ENCODE results near the gene TMOD2.

TMOD2 gene

DNA sequence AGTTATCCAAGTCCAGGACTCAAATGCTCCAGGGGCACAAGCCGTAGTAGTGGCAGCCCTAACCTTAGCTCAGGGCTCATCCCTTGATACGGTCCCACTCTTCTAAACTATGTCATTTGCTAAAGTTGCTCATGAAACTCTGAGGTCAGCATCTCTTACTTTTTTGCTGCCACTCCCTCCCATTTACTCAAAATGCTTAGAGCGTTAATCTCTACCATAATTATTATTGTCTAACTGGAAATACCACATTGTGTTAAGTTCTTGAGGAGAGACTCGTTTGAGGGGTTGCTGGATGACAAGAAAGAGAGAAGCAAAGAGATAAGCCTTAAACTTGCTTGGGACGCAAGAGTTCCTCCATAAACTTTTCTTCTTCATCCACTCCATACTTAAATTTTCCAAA, 51.2 kb downstream of the TMOD2 start:
- H3K4me3 Mint-ChIP-seq = no peak overlapping the region
- H3K27ac Mint-ChIP-seq = no peak overlapping the region
- no peaks in the 10 kb centered on the region for H3K27me3 Mint-ChIP-seq (ENCODE audit: low read depth)
- H3K9me3 Mint-ChIP-seq = no peaks in the 10 kb centered on the region
- peaks cover 14% of the 10 kb centered on the region for H3K36me3 Mint-ChIP-seq (ENCODE audit: low read depth)
- H3K4me1 Mint-ChIP-seq (ENCODE audit: low read depth) = peaks cover 14% of the 10 kb centered on the region

DNA sequence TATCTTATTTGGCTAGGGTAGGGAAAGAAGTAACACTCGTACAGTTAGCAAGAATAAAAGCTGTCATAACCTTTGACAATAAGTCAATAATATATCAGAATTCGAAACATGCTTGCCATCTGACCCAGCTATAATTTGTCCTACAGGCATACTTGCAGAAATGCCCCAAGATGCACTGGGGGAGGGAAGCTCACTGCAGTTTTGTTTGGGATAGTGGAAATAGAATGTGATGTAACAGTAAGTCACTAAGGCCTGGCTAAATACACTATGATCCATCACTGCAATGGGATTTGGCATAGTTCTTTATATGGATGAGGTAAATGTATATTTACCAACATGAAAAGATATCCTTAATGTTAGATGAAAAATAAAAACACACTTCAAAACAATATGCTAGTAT, 52.6 kb downstream of the TMOD2 start:
- Mint-ChIP-seq H3K9me3 (no peaks in the 10 kb centered on the region), H3K36me3 (ENCODE audit: low read depth) (peaks cover 9% of the 10 kb centered on the region), H3K27me3 (ENCODE audit: low read depth) (no peaks in the 10 kb centered on the region), H3K4me1 (ENCODE audit: low read depth) (peaks cover 4% of the 10 kb centered on the region), H3K4me3 (no peak overlapping the region), H3K27ac (no peak overlapping the region)

DNA sequence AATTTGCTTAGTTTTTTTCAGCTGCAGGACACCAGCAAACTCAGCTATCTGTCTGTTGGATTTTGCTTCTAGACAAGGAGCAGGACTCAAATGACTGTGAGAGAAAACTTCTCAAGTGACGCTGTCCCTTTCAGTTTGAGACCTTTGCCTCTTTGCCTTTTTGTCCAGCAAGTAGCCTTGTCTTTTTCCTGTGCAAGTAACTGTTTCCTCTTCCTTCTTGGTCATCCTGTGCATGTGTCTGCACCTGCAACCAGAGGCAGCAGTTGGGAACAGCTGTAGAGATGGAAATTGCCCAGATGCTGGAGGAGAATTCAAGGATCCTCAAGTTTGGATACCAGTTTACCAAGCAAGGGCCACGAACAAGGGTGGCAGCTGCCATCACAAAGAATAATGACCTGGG, 54.7 kb downstream of the TMOD2 start:
- Mint-ChIP-seq H3K27me3 (ENCODE audit: low read depth) (no peaks in the 10 kb centered on the region), H3K4me1 (ENCODE audit: low read depth) (peaks cover 3% of the 10 kb centered on the region), H3K36me3 (ENCODE audit: low read depth) (peaks cover 8% of the 10 kb centered on the region), H3K4me3 (no peak overlapping the region), H3K9me3 (no peaks in the 10 kb centered on the region), H3K27ac (no peak overlapping the region)

DNA sequence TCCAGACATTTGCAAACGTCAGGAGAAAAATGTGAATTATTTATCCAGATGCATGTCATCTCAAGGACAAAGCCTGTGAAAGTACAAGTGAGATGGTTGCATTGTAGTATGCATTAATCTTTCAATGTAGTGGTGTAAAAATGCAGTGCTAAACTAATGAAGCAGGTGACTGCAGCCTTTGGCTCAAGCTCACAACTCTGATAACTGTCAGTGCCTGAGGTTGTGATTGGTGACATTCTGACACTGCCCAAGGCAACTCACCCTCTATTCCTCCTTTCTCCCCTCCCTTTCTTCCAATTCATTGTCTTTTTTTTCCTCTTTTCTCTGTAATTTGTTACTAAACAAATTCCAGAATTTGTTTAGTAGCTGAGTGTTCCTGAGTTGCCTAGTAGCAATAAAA, 58.1 kb downstream of the TMOD2 start:
- peaks cover 9% of the 10 kb centered on the region for H3K36me3 Mint-ChIP-seq (ENCODE audit: low read depth)
- H3K4me3 Mint-ChIP-seq = no peak overlapping the region
- H3K27ac Mint-ChIP-seq = no peak overlapping the region
- H3K27me3 Mint-ChIP-seq (ENCODE audit: low read depth) = no peaks in the 10 kb centered on the region
- peaks cover 2% of the 10 kb centered on the region for H3K4me1 Mint-ChIP-seq (ENCODE audit: low read depth)
- no peaks in the 10 kb centered on the region for H3K9me3 Mint-ChIP-seq

DNA sequence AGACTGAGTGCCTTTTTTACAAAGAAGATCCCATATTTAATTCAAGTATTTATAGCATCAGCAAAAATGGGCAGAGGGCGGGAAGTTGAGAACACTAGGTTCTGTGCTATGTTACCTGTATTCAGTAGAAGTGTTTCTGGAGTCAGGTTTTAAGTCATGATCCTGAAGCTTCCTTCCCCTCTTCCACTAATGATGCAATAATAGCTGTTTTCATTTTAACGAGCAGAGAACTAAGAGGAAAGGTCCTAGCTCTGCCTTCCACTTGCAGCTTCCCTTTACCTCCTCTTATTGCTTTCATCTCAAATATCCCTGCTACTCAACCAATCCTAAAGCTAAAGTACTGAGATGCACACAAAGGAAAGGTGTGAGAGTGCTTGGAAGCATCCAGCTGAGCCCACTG, 61.2 kb downstream of the TMOD2 start:
- Mint-ChIP-seq H3K27ac (no peak overlapping the region), H3K9me3 (no peaks in the 10 kb centered on the region), H3K36me3 (ENCODE audit: low read depth) (peaks cover 2% of the 10 kb centered on the region), H3K4me1 (ENCODE audit: low read depth) (no peaks in the 10 kb centered on the region), H3K4me3 (no peak overlapping the region), H3K27me3 (ENCODE audit: low read depth) (no peaks in the 10 kb centered on the region)

DNA sequence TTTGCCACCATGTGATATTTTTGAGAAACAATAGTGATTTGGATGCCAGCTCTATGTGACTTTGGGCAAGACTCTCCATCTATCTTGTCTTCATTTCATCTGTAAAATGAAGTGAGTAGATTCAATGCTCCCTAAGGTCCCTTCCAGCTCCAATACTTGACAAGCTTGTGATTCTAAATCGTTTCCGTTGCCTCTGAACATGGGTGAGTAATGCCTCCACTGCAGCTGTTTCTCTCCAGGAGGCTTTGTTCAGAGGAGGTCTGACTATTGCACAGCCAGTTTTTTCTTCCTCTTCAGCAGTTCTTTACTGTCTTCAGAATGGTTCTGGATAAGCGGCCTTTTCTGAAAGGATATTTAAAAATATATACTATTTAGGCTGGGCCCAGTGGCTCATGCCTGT, 63.2 kb downstream of the TMOD2 start:
- Mint-ChIP-seq H3K4me1 (ENCODE audit: low read depth) (no peaks in the 10 kb centered on the region), H3K36me3 (ENCODE audit: low read depth) (peaks cover 2% of the 10 kb centered on the region), H3K27me3 (ENCODE audit: low read depth) (no peaks in the 10 kb centered on the region), H3K9me3 (peaks cover 2% of the 10 kb centered on the region), H3K27ac (no peak overlapping the region), H3K4me3 (no peak overlapping the region)

DNA sequence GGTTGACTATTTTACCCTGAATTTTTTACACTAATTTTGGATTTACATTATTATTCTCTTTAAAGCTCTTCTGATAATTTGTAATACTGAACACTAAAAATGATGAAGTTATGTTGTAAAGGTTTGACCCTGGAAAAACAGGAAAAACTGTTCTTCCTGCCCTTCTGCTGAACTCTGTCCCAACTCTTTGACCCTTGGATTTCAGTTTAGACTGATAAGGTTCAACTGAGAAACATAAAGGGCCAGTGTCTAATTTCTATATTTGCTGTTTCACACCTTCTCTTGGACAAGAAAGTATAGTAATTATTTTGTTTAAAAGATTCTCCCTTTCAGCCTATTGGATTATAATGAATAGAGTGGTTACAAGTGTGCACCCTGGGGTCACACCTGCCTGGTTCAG, 65.2 kb downstream of the TMOD2 start:
- no peaks in the 10 kb centered on the region for H3K4me1 Mint-ChIP-seq (ENCODE audit: low read depth)
- peaks cover 22% of the 10 kb centered on the region for H3K9me3 Mint-ChIP-seq
- peaks cover 11% of the 10 kb centered on the region for H3K36me3 Mint-ChIP-seq (ENCODE audit: low read depth)
- no peak overlapping the region for H3K4me3 Mint-ChIP-seq
- H3K27ac Mint-ChIP-seq = no peak overlapping the region
- H3K27me3 Mint-ChIP-seq (ENCODE audit: low read depth) = no peaks in the 10 kb centered on the region

DNA sequence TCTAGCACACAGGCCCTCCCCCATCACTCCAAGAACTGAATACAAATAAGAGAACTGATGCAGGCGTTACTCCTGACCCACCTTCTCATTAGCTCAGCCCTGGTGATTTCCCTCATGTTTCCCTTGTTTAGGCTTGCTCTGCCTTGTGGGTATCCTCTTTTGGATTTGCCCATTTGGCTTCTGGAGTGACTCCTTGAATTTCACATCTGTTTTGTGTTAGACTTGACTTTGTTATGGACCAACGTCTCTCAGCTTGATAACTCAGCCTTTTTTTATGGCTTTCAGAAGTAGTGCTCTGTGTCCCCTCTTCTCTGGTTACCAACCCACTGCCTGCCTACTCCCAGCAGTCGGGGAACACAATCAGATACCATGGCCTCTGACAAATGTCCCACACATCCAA, 66.8 kb downstream of the TMOD2 start:
- Mint-ChIP-seq H3K36me3 (ENCODE audit: low read depth) (peaks cover 11% of the 10 kb centered on the region), H3K4me1 (ENCODE audit: low read depth) (no peaks in the 10 kb centered on the region), H3K27me3 (ENCODE audit: low read depth) (no peaks in the 10 kb centered on the region), H3K27ac (no peak overlapping the region), H3K4me3 (no peak overlapping the region), H3K9me3 (peaks cover 24% of the 10 kb centered on the region)

DNA sequence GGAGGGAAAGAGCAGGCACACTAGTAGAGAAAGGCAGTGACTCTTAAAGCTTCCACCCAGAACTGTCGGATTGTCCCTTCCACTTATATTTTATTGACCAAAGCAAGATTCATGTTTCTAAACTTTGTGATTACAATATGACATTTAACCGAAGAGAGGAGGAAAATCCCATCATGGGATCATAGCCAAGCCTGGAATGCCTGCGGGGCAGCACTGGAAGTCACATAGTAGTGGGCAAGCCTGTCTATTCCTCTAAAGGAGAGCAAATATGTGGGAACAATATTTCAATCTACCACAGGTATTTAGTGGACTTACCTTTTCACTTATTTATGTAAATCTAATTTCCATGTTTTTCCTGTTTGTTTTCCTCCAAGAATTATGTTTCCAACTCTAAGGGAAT, 74.3 kb downstream of the TMOD2 start:
- peaks cover 7% of the 10 kb centered on the region for H3K4me1 Mint-ChIP-seq (ENCODE audit: low read depth)
- peaks cover 9% of the 10 kb centered on the region for H3K36me3 Mint-ChIP-seq (ENCODE audit: low read depth)
- peaks cover 11% of the 10 kb centered on the region for H3K9me3 Mint-ChIP-seq
- no peak overlapping the region for H3K27ac Mint-ChIP-seq
- peaks cover 20% of the 10 kb centered on the region for H3K27me3 Mint-ChIP-seq (ENCODE audit: low read depth)
- no peak overlapping the region for H3K4me3 Mint-ChIP-seq

DNA sequence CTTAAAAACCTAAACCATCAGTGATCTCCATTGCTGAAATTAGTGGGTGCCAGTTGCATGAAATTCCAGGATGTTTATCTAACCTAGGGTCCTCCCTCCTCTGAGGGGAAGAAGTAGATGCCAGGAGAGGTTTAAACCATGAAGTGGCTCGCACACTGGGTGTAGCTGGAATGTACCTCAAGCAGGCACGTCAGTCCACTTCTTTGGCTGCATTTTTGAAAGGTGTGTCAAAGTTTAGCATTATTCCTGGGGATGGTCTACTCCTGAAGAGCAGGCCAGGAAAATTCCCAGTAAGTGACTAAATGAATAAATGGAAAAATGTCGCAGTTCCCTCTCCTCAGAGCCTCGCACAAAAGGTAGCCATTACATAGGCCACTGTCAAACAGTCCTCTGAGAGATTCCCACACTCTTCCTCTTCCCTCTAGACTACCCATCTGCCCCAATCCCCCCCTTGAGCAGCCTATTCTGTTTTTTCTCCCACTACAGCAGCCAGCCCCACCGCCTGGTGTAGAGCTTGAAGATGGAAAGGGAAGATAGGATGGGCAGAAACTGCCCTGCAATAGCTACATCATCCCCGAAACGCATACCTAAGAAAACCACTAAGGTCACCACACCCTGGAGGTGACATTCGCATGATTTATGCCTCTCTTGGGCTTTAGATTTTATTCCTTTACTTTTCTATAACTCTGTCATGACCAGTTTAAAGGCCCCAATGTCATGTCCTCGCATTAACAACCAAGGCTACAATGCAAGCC, 77.4 kb downstream of the TMOD2 start:
- Mint-ChIP-seq H3K9me3 (no peaks in the 10 kb centered on the region), H3K4me1 (ENCODE audit: low read depth) (peaks cover 33% of the 10 kb centered on the region), H3K27ac (peak overlapping the region; percentile 91), H3K27me3 (ENCODE audit: low read depth) (peaks cover 20% of the 10 kb centered on the region), H3K36me3 (ENCODE audit: low read depth) (peaks cover 12% of the 10 kb centered on the region), H3K4me3 (peak overlapping the region; percentile 97)

DNA sequence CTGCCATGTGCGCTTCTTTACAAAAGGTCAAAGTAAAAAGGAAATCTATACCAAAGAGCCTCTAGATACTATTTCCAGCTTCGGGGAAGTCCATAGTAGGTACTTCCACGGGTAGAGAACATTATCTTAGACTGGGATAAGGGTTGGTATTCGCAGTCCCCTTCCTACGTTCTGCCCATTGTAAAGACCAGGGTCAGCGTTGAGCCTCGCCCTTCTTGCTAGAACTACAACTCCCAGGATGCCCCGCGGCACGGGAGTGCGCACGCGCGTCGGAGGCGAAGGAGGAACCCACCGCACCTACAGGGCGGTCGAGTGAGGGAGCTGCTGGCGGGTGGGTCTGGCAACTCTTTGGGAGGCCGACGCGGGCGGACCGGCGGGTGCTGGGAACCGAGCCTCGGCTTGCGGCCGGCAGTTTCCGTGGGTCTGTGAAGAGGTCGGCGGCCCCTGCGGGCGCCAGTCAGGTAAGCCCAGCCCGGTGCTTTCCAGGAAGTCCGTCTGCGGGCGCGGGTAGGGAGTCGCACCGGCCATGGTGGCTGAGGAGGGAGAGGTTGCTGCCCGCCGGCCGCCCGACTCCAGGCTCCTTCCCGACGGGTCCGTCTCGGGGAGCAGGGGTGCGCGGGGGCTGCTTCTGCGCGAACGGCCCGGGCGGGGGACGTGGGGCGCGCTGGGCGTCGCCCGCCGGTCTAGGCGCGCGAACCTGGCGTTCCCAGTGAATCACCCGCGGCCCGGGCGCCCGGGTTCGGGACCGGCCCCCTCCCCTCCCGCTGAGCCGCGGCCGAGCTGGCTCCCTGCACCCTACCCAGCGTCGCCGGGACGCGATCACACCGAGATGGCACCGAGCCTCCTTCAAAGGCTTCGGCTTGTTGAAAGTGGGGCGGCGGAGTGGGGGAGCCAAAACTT, 78.2 kb downstream of the TMOD2 start, which contains the start of gene TMOD3:
TMOD3 (plus strand) TSS at position 278 of the 900 bp plus-strand sequence. CDS start 33,232 bp downstream, outside the sequence.
- Mint-ChIP-seq H3K9me3 (no peaks in the 10 kb centered on the region), H3K4me3 (peak within 1 kb of the TSS; percentile 97), H3K36me3 (ENCODE audit: low read depth) (peaks cover 12% of the 10 kb centered on the region), H3K27ac (peak within 1 kb of the TSS; percentile 94), H3K27me3 (ENCODE audit: low read depth) (peaks cover 16% of the 10 kb centered on the region), H3K4me1 (ENCODE audit: low read depth) (peaks cover 40% of the 10 kb centered on the region)

DNA sequence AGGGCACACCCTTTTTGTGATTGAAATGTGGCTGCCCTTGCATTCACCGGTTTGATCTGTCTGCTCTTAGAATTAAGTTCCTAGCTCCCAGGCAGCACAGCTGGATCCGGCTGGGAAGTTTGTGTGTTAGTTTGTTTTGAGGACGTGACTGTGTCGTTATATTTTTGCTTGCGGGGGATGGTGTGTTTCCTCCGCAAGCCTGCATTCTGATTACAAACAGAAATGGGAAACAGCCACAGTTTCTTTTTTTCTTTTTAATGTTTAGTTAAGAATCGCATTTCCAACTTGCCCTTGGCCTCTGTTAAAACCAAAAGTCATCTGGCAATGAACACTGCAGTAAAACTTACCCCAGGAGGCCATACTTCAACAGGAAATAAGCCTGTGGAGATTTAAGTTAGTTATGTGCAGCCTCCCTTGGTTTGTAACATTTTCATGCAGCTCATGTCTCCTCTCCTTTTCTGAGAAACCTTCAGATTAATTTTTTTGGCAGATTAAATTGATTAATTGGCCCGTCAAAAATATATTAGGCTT, 78.9 kb downstream of the TMOD2 start:
- Mint-ChIP-seq H3K36me3 (ENCODE audit: low read depth) (peaks cover 15% of the 10 kb centered on the region), H3K9me3 (no peaks in the 10 kb centered on the region), H3K4me3 (peak overlapping the region; percentile 97), H3K27me3 (ENCODE audit: low read depth) (peaks cover 11% of the 10 kb centered on the region), H3K27ac (peak overlapping the region; percentile 94), H3K4me1 (ENCODE audit: low read depth) (peaks cover 43% of the 10 kb centered on the region)

DNA sequence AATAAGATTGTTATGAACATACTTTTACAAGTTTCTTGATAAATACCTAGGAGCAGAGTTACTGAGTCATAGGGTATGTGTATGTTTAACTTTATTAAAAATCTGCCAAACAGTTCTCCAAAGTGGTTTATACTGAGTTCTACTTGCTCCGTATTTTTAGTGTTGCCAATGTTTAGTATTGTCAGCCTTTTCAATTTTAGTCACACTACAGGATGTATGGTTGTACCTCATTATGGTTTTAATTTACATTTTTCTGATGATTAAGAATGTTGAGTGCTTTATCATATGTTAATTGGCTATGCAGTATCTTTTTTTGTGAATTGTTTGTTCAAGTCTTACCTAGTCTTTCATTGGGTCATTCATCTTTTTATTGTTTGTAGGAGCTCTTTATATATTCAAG, 82.4 kb downstream of the TMOD2 start:
- Mint-ChIP-seq H3K9me3 (no peaks in the 10 kb centered on the region), H3K27me3 (ENCODE audit: low read depth) (no peaks in the 10 kb centered on the region), H3K4me3 (no peak overlapping the region), H3K4me1 (ENCODE audit: low read depth) (peaks cover 65% of the 10 kb centered on the region), H3K36me3 (ENCODE audit: low read depth) (peaks cover 20% of the 10 kb centered on the region), H3K27ac (no peak overlapping the region)

DNA sequence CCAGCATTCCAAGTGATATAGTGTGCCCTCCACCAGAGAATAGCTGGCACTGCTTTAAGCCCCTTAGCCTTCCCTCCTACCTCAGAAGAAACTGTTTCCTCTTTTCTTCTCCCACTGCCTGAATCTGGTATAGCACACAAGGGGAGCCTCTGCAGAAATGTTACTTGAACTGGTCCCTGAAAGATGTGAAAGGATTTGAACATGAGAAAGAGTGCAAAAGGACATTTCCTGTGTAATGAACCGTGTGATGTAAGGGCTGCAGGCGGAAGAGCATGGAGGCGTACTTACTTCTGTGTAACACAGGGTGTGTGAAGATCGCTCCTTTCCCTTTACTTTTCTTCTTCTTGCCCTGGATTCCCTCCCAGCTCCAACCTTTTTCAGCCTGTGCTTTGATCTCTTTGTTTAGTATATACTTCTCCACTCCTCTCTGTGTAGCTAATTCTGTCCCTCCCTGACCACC, 86.4 kb downstream of the TMOD2 start:
- Mint-ChIP-seq H3K27me3 (ENCODE audit: low read depth) (no peaks in the 10 kb centered on the region), H3K4me1 (ENCODE audit: low read depth) (peaks cover 63% of the 10 kb centered on the region), H3K4me3 (peak overlapping the region; percentile 57), H3K9me3 (no peaks in the 10 kb centered on the region), H3K27ac (peak overlapping the region; percentile 77), H3K36me3 (ENCODE audit: low read depth) (peaks cover 13% of the 10 kb centered on the region)

Data from T-helper 1 cell treated with Interleukin-12 subunit alpha and Interleukin-12 subunit beta and Interleukin-4 antibody, amounts not matched to agents 30 μg/mL and 1 μg/mL, for 36 hours (primary cell).